ENCODE results near the gene ADAM15.

The ADAM15 gene

DNA sequence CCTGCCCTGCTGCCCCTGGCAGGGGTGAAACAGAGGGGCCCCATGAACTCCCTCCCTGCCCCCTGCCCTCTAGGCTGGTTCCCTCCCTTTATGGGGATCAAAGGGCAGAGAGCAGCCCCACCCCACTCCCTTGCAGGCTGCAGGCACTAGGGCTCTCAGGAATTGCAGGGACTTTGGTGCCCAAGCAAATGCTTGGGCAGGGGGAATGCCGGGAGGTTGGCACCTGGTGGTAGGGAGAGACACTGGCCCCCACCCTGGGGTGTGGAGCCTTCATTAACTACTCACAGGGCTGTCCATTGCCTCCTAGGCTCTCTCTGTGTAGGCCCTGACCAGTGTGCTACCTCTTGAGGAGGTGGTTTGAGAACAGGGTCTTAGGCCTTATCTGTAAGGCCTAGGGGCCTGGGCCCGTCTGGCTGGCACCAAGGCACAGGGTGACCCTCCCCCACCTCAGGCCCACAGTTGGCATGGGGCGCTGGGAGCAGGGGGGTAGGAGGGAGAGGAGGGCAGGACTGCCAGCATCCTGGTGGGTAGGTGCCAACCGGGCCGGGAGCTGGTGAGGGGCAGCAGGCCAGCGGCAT lies 43.8 kb upstream of the ADAM15 start (continued):
- TF ChIP-seq, protein P1, sequence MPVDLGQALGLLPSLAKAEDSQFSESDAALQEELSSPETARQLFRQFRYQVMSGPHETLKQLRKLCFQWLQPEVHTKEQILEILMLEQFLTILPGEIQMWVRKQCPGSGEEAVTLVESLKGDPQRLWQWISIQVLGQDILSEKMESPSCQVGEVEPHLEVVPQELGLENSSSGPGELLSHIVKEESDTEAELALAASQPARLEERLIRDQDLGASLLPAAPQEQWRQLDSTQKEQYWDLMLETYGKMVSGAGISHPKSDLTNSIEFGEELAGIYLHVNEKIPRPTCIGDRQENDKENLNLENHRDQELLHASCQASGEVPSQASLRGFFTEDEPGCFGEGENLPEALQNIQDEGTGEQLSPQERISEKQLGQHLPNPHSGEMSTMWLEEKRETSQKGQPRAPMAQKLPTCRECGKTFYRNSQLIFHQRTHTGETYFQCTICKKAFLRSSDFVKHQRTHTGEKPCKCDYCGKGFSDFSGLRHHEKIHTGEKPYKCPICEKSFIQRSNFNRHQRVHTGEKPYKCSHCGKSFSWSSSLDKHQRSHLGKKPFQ (tag by site-specific recombination; IDR thresholded peaks at IDR 0.05): no peak
- TF ChIP-seq, protein P2, sequence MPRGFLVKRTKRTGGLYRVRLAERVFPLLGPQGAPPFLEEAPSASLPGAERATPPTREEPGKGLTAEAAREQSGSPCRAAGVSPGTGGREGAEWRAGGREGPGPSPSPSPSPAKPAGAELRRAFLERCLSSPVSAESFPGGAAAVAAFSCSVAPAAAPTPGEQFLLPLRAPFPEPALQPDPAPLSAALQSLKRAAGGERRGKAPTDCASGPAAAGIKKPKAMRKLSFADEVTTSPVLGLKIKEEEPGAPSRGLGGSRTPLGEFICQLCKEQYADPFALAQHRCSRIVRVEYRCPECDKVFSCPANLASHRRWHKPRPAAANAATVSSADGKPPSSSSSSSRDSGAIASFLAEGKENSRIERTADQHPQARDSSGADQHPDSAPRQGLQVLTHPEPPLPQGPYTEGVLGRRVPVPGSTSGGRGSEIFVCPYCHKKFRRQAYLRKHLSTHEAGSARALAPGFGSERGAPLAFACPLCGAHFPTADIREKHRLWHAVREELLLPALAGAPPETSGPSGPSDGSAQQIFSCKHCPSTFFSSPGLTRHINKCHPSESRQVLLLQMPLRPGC (tag by site-specific recombination; IDR thresholded peaks at IDR 0.05): no peak
- TF ChIP-seq ZNF626 (tag by site-specific recombination; IDR thresholded peaks at IDR 0.05): no peak
- TF ChIP-seq ZNF169 (tag by site-specific recombination; IDR thresholded peaks at IDR 0.05): no peak
- no peak for TF ChIP-seq GLI4 (tag by site-specific recombination; IDR thresholded peaks at IDR 0.05)
- TF ChIP-seq BCL11B (tag by site-specific recombination; IDR thresholded peaks at IDR 0.05; ENCODE audit: low read depth): no peak
- TF ChIP-seq, protein P3, sequence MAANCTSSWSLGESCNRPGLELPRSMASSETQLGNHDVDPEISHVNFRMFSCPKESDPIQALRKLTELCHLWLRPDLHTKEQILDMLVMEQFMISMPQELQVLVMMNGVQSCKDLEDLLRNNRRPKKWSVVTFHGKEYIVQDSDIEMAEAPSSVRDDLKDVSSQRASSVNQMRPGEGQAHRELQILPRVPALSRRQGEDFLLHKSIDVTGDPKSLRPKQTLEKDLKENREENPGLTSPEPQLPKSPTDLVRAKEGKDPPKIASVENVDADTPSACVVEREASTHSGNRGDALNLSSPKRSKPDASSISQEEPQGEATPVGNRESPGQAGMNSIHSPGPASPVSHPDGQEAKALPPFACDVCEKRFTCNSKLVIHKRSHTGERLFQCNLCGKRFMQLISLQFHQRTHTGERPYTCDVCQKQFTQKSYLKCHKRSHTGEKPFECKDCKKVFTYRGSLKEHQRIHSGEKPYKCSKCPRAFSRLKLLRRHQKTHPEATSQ (tag by site-specific recombination; IDR thresholded peaks at IDR 0.05): no peak
- no peak for TF ChIP-seq ZSCAN23 (tag by site-specific recombination; IDR thresholded peaks at IDR 0.05)
- TF ChIP-seq ZNF514 (tag by site-specific recombination; IDR thresholded peaks at IDR 0.05): no peak
- TF ChIP-seq, protein P4, sequence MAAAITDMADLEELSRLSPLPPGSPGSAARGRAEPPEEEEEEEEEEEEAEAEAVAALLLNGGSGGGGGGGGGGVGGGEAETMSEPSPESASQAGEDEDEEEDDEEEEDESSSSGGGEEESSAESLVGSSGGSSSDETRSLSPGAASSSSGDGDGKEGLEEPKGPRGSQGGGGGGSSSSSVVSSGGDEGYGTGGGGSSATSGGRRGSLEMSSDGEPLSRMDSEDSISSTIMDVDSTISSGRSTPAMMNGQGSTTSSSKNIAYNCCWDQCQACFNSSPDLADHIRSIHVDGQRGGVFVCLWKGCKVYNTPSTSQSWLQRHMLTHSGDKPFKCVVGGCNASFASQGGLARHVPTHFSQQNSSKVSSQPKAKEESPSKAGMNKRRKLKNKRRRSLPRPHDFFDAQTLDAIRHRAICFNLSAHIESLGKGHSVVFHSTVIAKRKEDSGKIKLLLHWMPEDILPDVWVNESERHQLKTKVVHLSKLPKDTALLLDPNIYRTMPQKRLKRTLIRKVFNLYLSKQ (tag by site-specific recombination; IDR thresholded peaks at IDR 0.05; ENCODE audit: borderline replicate concordance): no peak
- TF ChIP-seq, protein P5, sequence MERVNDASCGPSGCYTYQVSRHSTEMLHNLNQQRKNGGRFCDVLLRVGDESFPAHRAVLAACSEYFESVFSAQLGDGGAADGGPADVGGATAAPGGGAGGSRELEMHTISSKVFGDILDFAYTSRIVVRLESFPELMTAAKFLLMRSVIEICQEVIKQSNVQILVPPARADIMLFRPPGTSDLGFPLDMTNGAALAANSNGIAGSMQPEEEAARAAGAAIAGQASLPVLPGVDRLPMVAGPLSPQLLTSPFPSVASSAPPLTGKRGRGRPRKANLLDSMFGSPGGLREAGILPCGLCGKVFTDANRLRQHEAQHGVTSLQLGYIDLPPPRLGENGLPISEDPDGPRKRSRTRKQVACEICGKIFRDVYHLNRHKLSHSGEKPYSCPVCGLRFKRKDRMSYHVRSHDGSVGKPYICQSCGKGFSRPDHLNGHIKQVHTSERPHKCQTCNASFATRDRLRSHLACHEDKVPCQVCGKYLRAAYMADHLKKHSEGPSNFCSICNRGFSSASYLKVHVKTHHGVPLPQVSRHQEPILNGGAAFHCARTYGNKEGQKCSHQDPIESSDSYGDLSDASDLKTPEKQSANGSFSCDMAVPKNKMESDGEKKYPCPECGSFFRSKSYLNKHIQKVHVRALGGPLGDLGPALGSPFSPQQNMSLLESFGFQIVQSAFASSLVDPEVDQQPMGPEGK (tag by site-specific recombination; IDR thresholded peaks at IDR 0.05): peak; percentile 13
- TF ChIP-seq ZNF624 (tag by site-specific recombination; IDR thresholded peaks at IDR 0.05): no peak
- TF ChIP-seq ZNF747 (tag by site-specific recombination; IDR thresholded peaks at IDR 0.05): no peak
- TF ChIP-seq, protein P6, sequence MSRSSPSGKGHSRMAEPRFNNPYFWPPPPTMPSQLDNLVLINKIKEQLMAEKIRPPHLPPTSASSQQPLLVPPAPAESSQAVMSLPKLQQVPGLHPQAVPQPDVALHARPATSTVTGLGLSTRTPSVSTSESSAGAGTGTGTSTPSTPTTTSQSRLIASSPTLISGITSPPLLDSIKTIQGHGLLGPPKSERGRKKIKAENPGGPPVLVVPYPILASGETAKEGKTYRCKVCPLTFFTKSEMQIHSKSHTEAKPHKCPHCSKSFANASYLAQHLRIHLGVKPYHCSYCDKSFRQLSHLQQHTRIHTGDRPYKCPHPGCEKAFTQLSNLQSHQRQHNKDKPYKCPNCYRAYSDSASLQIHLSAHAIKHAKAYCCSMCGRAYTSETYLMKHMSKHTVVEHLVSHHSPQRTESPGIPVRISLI (tag by site-specific recombination; IDR thresholded peaks at IDR 0.05): no peak
- no peak for TF ChIP-seq ZBTB20 (tag by site-specific recombination; IDR thresholded peaks at IDR 0.05)

Data from HEK293 (cell line).